NCI-H1048 (cell line): ENCODE measurements around the gene SCN2A.
"Not testable (repeated sequence)": the region's sequence is repeated elsewhere in the genome, so short reads cannot be mapped to it uniquely, and the experiment has no call there.

Source experiments
- DNase-seq: peaks from one replicate; lab custom pipeline; 2025; lab: John Stamatoyannopoulos, UW

The SCN2A gene

GRCh38 chr2:165328272-165328671 is 89.1 kb downstream of the SCN2A start:
- no peak for DNase-seq

- DNase-seq: not testable (repeated sequence)
These were observed 105.1 kb downstream of the SCN2A start for GRCh38 chr2:165344276-165344675.

GRCh38 chr2:165348441-165348840 is 109.2 kb downstream of the SCN2A start:
- no peak for DNase-seq

- DNase-seq: no peak
These were observed 110.0 kb downstream of the SCN2A start for GRCh38 chr2:165349181-165349580.

GRCh38 chr2:165357758-165358157 is 118.5 kb downstream of the SCN2A start:
- DNase-seq: no peak

- DNase-seq: no peak
These were observed 122.3 kb downstream of the SCN2A start for GRCh38 chr2:165361514-165361913.

GRCh38 chr2:165369131-165369897 is 130.1 kb downstream of the SCN2A start:
- no peak for DNase-seq

GRCh38 chr2:165369898-165370296 is 130.7 kb downstream of the SCN2A start:
- no peak for DNase-seq

- DNase-seq: no peak
These were observed 132.1 kb downstream of the SCN2A start for GRCh38 chr2:165371356-165371755.

GRCh38 chr2:165373278-165374010 is 134.2 kb downstream of the SCN2A start:
- DNase-seq: peak; percentile 20

GRCh38 chr2:165376571-165376975 is 137.4 kb downstream of the SCN2A start:
- DNase-seq: no peak

- no peak for DNase-seq
These were observed 143.1 kb downstream of the SCN2A start for GRCh38 chr2:165382362-165382761.

- DNase-seq: no peak
These were observed 151.7 kb downstream of the SCN2A start for GRCh38 chr2:165390875-165391274.

- DNase-seq: no peak
These were observed 152.6 kb downstream of the SCN2A start for GRCh38 chr2:165391791-165392190.

GRCh38 chr2:165398603-165399002 is 159.4 kb downstream of the SCN2A start:
- not testable (repeated sequence) for DNase-seq

GRCh38 chr2:165401285-165401852 is 162.2 kb downstream of the SCN2A start:
- DNase-seq: peak; percentile 33

GRCh38 chr2:165402162-165402561 is 162.9 kb downstream of the SCN2A start:
- DNase-seq: no peak

- DNase-seq: no peak
These were observed 167.0 kb downstream of the SCN2A start for GRCh38 chr2:165406173-165406572.

GRCh38 chr2:165407466-165407865 is 168.3 kb downstream of the SCN2A start:
- DNase-seq: no peak

- DNase-seq: no peak
These were observed 169.0 kb downstream of the SCN2A start for GRCh38 chr2:165408186-165408585.

- DNase-seq: no peak
These were observed 171.1 kb downstream of the SCN2A start for GRCh38 chr2:165410276-165410675.

- no peak for DNase-seq
These were observed 175.0 kb downstream of the SCN2A start for GRCh38 chr2:165414187-165414586.

- no peak for DNase-seq
These were observed 177.8 kb downstream of the SCN2A start for GRCh38 chr2:165417009-165417408.
